Vagina (tissue), 2 donors: ENCODE measurements around the gene NOB1. TPM values are rescaled to one million over a fixed set of nuclear protein-coding genes. Genes with fewer than 3 reads are reported as not detected.

ENCODE experiments used
- DNase-seq, 2 donors: peaks; one replicate each; pipeline ENCODE4 v3.0.0-alpha.2; 2017; ENCODE audit errors: extremely low spot score in 2 of 2
- H3K27ac ChIP-seq: fragments of 200-600 bp; sonication (generic); one replicate; pipeline ENCODE4 v1.5.1; 2019
- H3K27me3 ChIP-seq: fragments of 200-600 bp; sonication (generic); one replicate; pipeline ENCODE4 v1.5.1; 2019
- H3K36me3 ChIP-seq, 2 donors: fragments of 200-600 bp; sonication (generic); one replicate each; pipeline ENCODE4 v1.5.1; 2017 to 2019
- H3K4me1 ChIP-seq: fragments of 200-600 bp; sonication (generic); one replicate; pipeline ENCODE4 v1.5.1; 2019
- H3K4me3 ChIP-seq, 2 donors: fragments of 200-600 bp; sonication (generic); 1 replicate in 1 of 2; 2 replicates in 1 of 2; pipeline ENCODE4 v1.5.1; 2016 to 2019
- H3K9me3 ChIP-seq: fragments of 200-600 bp; sonication (generic); one replicate; pipeline ENCODE4 v1.5.1; 2019
- POLR2A ChIP-seq, 2 donors: fragments of 450-650 bp; IDR thresholded peaks; one replicate each; pipeline ENCODE4 v1.6.1; 2017; ENCODE audit warnings: antibody characterized with exemption in 2 of 2, mild to moderate bottlenecking in 2 of 2, moderate library complexity in 2 of 2
- POLR2AphosphoS5 ChIP-seq, 2 donors: sonication (generic); formaldehyde crosslinking; IDR thresholded peaks; one replicate each; pipeline ENCODE4 v1.9.0; 2017; ENCODE audit warnings: antibody characterized with exemption in 2 of 2, mild to moderate bottlenecking in 2 of 2, low read depth in 1 of 2; ENCODE audit not compliant: insufficient read depth in 1 of 2
- intact Hi-C: fragments of 100-400 bp; cut with DNase I; formaldehyde crosslinking; loops from one replicate; pipeline ENCODE4 v1.15.1; 2023
- total RNA-seq: library from RNA; depleted of rRNA; stranded (reverse); fragments of >200 nt; gene quantifications from one replicate; pipeline ENCODE4 v1.2.3, GENCODE V29; 2016
- TF ChIP-seq, protein P1 (sequence below), 3 experiments: fragments of 450-650 bp in 2 of 3; fragments of 200-600 bp in 1 of 3; sonication (generic) in 1 of 3; IDR thresholded peaks; one replicate each; pipeline ENCODE4 v1.5.1; 2017 to 2019; ENCODE audit warnings: antibody characterized with exemption in 3 of 3, mild to moderate bottlenecking in 2 of 3, moderate library complexity in 2 of 3

The NOB1 gene
- total RNA-seq, 1 donor from 2014 or later, result 67.0 TPM

DNA sequence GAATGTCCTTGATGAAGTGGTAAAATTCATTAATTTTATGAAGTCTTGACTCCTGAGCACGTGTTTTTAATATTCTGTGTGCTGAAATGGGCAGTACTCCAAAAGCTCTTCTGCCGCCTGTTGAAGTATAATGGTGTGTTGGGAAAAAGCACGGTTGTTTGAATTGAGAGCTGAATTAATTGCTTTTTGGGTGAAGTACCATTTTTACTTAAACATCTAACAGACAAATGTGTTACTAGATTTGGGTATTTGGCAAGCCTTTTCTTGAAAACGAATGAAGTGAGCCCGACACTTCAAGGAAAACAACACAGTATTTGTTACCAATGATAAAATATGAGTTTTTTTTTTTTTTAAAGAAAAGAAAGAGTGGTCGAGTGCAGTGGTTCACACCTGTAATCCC is 29.9 kb upstream of the NOB1 start:
- peaks cover 0 to 35% of the 10 kb centered on the region in 2 donors for H3K36me3 ChIP-seq
- H3K4me1 ChIP-seq, result no peaks in the 10 kb centered on the region
- no peak overlapping the region for H3K4me3 ChIP-seq
- H3K9me3 ChIP-seq, result no peaks in the 10 kb centered on the region
- TF ChIP-seq POLR2A (IDR thresholded peaks at IDR 0.05) (no peak), POLR2AphosphoS5 (IDR thresholded peaks at IDR 0.05; ENCODE audit: insufficient read depth in 1 of 2, low read depth in 1 of 2) (no peak)
- TF ChIP-seq, protein P1, sequence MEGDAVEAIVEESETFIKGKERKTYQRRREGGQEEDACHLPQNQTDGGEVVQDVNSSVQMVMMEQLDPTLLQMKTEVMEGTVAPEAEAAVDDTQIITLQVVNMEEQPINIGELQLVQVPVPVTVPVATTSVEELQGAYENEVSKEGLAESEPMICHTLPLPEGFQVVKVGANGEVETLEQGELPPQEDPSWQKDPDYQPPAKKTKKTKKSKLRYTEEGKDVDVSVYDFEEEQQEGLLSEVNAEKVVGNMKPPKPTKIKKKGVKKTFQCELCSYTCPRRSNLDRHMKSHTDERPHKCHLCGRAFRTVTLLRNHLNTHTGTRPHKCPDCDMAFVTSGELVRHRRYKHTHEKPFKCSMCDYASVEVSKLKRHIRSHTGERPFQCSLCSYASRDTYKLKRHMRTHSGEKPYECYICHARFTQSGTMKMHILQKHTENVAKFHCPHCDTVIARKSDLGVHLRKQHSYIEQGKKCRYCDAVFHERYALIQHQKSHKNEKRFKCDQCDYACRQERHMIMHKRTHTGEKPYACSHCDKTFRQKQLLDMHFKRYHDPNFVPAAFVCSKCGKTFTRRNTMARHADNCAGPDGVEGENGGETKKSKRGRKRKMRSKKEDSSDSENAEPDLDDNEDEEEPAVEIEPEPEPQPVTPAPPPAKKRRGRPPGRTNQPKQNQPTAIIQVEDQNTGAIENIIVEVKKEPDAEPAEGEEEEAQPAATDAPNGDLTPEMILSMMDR (IDR thresholded peaks at IDR 0.05), result no peak
- no peak overlapping the region for H3K27ac ChIP-seq
- no peak for DNase-seq
- H3K27me3 ChIP-seq, result no peaks in the 10 kb centered on the region
- intact Hi-C loops, result no loop called here

DNA sequence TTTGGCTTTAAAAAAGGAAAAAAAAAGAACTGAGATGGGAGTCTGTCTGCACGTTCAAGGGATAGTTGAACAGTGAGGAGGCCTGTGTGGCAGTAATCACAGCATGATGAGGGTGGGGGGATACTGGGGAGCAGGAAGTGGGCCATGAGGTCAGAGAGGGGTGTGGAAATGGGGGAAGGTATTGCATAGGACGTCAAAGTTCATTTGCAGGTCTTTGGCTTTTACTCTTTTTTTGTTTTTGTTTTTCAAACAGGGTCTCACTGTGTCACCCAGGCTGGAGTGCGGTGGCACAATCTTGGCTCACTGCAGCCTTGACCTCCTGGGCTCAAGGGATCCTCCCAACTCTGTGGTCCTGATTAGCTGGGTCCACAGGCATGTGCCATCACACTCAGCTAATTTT is 26.4 kb upstream of the NOB1 start:
- Histone ChIP-seq H3K4me1 (no peaks in the 10 kb centered on the region), H3K36me3 (peaks cover 0 to 9% of the 10 kb centered on the region in 2 donors), H3K27me3 (no peaks in the 10 kb centered on the region), H3K9me3 (no peaks in the 10 kb centered on the region), H3K4me3 (no peak overlapping the region), H3K27ac (no peak overlapping the region)
- intact Hi-C loops, result no loop called here
- TF ChIP-seq POLR2AphosphoS5 (IDR thresholded peaks at IDR 0.05; ENCODE audit: insufficient read depth in 1 of 2, low read depth in 1 of 2) (no peak), POLR2A (IDR thresholded peaks at IDR 0.05) (no peak)
- TF ChIP-seq, protein P1 (IDR thresholded peaks at IDR 0.05), result no peak
- no peak for DNase-seq

DNA sequence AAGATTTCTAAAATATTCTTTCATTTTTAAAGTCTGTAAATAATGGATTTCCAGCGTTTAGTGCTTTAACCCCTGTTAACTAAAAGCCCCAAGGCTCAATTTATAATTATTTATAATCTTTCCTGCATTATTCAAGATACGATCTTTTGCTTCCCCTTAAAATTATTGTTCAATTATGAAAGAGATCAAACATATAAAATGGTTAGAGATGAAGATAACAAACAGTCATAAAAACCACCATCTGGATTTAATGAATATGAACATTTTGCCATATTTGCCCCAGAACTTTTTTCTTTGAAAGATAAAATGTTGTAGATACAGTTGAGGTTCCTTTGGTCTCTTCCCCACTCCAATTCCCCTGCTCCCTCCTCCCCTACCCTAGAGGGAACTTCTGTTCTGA is 25.0 kb upstream of the NOB1 start:
- Histone ChIP-seq H3K36me3 (peaks cover 0 to 9% of the 10 kb centered on the region in 2 donors), H3K27me3 (no peaks in the 10 kb centered on the region), H3K4me1 (no peaks in the 10 kb centered on the region), H3K4me3 (no peak overlapping the region), H3K27ac (no peak overlapping the region), H3K9me3 (no peaks in the 10 kb centered on the region)
- no peak for DNase-seq
- TF ChIP-seq POLR2A (IDR thresholded peaks at IDR 0.05) (no peak), POLR2AphosphoS5 (IDR thresholded peaks at IDR 0.05; ENCODE audit: insufficient read depth in 1 of 2, low read depth in 1 of 2) (no peak)
- TF ChIP-seq, protein P1 (IDR thresholded peaks at IDR 0.05), result no peak
- intact Hi-C loops, result no loop called here

DNA sequence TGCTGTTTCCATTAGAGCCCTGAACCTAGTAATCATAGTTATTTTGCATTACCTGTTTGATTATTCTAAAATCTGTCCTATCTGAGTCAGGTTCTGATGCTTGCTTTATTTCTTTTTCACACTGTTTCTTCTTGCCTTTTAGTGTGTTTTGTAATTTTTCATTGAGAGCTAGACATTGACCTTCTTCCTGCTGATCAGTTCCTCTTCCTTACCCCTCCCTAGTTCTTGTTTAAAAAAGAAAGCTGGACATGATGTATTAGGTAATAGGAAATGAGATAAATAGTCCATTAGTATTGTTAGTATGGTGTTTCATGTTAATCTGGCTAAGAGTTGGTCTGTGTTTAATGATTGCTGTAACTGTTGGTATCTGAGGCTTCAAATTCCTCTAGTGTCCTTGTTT is 20.8 kb upstream of the NOB1 start:
- intact Hi-C loops, result no loop called here

DNA sequence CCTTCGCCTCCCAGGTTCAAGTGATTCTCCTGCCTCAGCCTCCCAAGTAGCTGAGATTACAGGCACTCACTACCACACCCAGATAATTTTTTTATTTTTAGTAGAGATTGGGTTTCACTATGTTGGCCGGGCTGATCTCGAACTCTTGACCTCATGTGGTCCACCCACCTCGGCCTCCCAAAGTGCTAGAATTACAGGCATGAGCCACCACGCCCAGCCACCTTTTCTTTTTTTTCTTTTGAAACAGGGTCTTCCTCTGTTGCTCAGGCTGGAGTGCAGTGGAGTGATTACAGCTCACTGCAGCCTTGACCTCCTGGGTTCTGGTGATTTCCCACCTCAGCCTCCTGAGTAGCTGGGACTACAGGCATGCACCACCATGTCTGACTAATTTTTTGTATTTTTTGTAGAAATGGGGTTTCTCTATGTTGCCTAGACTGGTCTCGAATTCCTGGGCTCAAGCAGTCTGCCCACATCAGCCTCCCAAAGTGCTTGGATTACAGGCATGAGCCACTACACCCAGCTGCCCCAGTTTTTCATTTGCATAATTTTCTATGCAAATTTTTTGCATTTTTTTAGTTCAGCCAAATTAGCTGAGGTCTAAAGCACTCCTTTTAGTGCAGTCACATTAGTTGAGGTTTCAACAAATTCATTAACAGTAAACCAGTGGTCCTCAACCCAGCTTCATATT is 18.7 kb upstream of the NOB1 start:
- Histone ChIP-seq H3K36me3 (no peaks in the 10 kb centered on the region), H3K4me1 (no peaks in the 10 kb centered on the region), H3K4me3 (no peak overlapping the region), H3K27ac (no peak overlapping the region), H3K9me3 (no peaks in the 10 kb centered on the region), H3K27me3 (no peaks in the 10 kb centered on the region)
- no peak for DNase-seq
- intact Hi-C loops, result no loop called here
- no peak for TF ChIP-seq POLR2AphosphoS5 (IDR thresholded peaks at IDR 0.05; ENCODE audit: insufficient read depth in 1 of 2, low read depth in 1 of 2)
- no peak for TF ChIP-seq POLR2A (IDR thresholded peaks at IDR 0.05)
- TF ChIP-seq, protein P1 (IDR thresholded peaks at IDR 0.05), result no peak

More for the DNA sequence above, 20.8 kb upstream of the NOB1 start:
- Histone ChIP-seq H3K36me3 (no peaks in the 10 kb centered on the region), H3K27ac (no peak overlapping the region), H3K27me3 (no peaks in the 10 kb centered on the region), H3K4me3 (no peak overlapping the region), H3K4me1 (no peaks in the 10 kb centered on the region), H3K9me3 (no peaks in the 10 kb centered on the region)
- no peak for TF ChIP-seq POLR2A (IDR thresholded peaks at IDR 0.05)
- TF ChIP-seq POLR2AphosphoS5 (IDR thresholded peaks at IDR 0.05; ENCODE audit: insufficient read depth in 1 of 2, low read depth in 1 of 2), result no peak
- TF ChIP-seq, protein P1 (IDR thresholded peaks at IDR 0.05), result no peak
- no peak for DNase-seq
